GM19395 (cell line): ENCODE data around the gene PATJ.
"Not testable (repeated sequence)": the region's sequence is repeated elsewhere in the genome, so short reads cannot be mapped to it uniquely, and the experiment has no call there.

ENCODE experiments used
- ATAC-seq: cut with Tn5 transposase; IDR thresholded peaks from one replicate; pipeline ENCODE4 v1.9.1; 2021; ENCODE audit warnings: mild to moderate bottlenecking, moderate library complexity; ENCODE audit not compliant: unreplicated experiment

The PATJ gene, protein sequence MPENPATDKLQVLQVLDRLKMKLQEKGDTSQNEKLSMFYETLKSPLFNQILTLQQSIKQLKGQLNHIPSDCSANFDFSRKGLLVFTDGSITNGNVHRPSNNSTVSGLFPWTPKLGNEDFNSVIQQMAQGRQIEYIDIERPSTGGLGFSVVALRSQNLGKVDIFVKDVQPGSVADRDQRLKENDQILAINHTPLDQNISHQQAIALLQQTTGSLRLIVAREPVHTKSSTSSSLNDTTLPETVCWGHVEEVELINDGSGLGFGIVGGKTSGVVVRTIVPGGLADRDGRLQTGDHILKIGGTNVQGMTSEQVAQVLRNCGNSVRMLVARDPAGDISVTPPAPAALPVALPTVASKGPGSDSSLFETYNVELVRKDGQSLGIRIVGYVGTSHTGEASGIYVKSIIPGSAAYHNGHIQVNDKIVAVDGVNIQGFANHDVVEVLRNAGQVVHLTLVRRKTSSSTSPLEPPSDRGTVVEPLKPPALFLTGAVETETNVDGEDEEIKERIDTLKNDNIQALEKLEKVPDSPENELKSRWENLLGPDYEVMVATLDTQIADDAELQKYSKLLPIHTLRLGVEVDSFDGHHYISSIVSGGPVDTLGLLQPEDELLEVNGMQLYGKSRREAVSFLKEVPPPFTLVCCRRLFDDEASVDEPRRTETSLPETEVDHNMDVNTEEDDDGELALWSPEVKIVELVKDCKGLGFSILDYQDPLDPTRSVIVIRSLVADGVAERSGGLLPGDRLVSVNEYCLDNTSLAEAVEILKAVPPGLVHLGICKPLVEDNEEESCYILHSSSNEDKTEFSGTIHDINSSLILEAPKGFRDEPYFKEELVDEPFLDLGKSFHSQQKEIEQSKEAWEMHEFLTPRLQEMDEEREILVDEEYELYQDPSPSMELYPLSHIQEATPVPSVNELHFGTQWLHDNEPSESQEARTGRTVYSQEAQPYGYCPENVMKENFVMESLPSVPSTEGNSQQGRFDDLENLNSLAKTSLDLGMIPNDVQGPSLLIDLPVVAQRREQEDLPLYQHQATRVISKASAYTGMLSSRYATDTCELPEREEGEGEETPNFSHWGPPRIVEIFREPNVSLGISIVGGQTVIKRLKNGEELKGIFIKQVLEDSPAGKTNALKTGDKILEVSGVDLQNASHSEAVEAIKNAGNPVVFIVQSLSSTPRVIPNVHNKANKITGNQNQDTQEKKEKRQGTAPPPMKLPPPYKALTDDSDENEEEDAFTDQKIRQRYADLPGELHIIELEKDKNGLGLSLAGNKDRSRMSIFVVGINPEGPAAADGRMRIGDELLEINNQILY (N-terminal part only)

DNA sequence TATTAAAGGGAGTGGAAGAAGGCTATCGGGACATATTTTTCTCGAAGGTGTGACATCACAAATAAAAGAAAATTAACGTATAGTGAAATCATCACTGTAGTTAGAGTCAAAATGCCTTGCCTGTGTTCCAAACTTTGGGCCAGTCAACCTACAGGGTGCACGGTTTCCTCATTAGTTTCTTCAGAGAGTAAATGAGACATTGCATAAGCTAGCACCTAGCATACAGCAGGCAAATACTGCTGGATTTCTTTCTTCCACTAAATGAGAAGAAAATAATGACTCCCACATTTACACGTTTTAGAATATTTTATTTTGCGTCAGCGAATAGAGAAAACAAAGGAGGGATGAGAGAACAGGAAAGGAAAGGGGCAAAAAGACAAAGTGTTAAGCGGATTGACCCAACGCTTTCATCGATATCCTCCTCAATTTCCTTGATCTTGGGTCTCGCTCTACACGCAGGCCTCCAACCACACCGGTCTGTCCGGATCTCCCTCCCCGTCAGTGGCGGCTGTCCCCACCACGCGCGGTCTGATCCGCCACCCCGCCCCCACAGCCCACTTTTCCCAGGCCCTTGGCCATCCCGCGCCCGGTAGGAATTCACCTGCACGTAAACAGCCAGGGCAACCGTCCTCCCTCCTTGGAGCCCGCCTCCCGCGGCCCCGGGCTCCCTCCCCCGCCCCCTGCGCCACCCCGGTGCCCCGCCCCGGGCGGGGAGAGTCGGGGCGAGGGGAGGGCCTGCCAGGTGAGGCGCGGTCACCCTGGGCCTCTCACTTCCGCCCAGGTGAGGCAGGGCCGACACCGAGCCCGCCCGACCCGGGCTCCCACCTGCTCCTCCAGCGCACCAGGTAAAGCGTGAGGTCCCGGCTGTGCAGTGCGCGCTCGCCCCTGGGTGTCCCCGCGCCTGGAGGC, at the start of gene PATJ:
TSS of gene PATJ (plus strand) at position 770 of the 909 bp plus-strand sequence. CDS start 20,413 bp downstream, outside the sequence.
- peak; percentile 84 for ATAC-seq

DNA sequence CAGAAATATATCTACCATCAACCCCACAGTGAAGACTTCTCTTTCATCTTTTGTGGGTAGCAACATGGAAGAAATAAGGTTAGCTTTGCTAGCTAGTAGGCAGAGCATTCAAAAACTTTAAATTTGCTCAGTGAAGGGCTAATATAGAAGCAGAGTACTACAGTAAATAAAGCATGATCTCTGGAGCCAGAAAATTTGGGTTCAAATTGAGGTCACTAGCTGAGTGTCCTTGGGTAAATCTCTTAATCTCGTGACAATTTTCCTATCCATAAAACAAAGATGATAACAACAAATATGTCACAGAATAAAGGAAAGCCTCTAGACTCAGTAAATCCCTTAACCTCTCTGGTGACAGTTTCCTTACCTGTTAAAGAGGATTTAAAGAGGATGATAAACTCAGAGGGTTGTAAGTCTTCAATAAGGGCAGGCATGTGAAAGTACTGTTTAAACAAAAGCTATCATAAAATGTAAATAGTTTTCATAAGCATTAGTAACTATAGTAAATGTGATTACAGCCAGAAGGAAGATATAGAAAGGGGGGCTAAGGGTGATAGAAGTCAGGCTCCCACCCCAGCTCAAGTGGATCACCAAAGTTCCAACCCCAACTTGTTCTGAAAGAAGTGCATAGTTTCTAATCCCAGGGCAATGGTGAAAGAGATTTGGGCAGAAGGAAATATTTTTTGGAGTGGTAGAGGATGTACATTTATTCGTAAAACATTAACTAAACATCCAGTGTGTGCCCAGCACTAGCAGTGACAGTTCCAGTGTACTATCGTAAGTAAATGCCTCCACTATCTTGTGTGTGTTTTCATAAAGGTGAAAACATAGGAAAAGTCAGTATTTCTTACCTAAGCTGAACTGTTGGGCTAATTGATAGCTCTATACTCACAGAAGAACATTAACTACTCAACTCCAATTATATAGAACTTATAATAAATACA, 42.1 kb upstream of the PATJ start:
- no peak for ATAC-seq

- no peak for ATAC-seq
These were observed 33.0 kb upstream of the PATJ start for GRCh38 chr1:61708953-61709907.

DNA sequence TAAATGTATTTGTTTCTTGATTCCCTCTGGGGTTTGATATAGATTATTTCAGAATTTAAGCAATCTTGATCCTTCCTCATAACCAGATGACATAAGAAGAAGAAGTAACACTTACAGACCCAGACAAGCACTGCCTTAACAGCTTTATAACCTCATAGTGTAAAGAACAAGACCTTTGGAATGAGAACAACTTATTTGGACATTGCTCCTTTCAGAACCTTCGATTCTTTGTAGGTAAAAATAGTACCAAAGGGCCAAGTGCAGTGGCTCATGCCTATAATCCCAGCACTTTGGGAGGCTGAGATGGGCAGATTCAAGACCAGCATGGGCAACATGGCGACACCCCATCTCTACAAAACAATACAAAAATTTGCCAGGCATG, 32.4 kb upstream of the PATJ start:
- ATAC-seq, result no peak

DNA sequence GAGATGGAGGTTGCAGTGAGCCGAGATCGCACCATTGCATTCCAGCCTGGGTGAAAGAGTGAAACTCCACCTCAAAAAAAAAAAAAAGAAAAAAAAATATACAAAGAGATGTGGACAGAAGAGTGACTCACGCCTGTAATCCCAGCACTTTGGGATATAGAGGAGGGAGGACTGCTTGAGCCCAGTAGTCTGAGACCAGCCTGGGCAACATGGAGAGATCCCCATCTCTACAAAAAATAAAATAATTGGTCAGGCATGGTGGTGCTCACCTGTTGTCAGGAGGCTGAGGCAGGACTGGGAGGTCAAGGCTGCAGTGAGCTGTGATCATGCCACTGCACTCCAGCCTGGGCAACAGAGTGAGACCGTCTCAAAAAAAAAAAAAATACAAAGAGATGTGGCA, 31.0 kb upstream of the PATJ start:
- not testable (repeated sequence) for ATAC-seq

DNA sequence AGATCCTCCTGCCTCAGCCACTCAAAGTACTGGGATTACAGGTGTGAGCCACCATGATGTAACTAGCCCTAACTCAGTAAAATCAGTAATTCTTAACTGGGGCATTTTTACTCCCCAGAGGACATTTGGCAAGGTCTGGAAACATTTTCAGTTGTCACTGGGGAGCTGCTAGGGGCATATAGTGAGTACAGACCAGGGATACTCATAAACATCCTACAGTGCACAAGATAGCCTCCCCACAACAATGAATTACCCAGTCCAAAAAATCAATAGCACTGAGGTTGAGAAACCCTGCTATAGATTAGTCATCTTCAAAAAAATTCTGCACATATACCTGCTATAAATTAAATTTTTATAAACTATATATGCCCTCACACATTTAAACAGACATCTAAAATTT, 30.3 kb upstream of the PATJ start:
- ATAC-seq, result no peak

DNA sequence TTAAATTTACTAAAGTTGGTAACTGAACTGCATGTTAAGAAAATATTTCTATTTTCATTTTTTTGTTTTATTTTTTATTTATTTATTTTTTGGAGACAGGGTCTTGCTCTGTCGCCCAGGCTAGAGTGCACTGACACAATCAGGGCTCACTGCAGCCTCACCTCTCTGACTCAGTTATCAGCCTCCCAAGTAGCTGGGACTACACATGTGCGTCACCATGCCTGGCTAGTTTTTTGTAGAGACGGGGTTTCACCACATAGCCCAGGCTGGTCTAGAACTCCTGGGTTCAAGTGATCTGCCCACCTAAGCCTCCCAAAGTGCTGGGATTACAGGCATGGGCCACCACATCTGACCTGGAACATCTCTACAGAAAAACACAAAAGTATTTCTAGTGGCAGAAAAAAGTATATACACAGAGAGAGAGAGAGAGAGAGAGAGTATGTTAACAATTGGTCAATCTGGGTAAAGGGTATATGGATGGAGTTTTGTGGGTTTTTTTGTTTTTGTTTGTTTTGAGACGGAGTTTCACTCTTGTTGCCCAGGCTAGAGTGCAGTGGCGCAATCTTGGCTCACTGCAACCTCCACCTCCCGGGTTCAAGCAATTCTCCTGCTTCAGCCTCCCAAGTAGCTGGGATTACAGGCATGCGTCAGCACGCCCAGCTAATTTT, 23.1 kb upstream of the PATJ start:
- not testable (repeated sequence) for ATAC-seq

DNA sequence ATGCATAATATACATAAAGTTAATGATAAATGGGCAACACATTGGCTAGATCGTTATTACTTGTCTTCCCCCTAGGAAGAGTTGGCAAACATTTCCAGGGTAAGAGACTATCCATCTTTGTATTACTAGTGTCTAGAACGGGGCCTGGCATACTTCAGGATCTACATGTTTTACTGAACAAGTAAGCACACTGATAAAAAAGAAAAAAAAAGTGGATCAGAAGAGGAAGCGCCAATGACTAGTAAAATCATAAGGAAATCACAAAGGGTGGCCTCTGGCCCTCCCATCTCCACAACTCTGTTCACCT, 17.8 kb upstream of the PATJ start:
- ATAC-seq, result no peak

DNA sequence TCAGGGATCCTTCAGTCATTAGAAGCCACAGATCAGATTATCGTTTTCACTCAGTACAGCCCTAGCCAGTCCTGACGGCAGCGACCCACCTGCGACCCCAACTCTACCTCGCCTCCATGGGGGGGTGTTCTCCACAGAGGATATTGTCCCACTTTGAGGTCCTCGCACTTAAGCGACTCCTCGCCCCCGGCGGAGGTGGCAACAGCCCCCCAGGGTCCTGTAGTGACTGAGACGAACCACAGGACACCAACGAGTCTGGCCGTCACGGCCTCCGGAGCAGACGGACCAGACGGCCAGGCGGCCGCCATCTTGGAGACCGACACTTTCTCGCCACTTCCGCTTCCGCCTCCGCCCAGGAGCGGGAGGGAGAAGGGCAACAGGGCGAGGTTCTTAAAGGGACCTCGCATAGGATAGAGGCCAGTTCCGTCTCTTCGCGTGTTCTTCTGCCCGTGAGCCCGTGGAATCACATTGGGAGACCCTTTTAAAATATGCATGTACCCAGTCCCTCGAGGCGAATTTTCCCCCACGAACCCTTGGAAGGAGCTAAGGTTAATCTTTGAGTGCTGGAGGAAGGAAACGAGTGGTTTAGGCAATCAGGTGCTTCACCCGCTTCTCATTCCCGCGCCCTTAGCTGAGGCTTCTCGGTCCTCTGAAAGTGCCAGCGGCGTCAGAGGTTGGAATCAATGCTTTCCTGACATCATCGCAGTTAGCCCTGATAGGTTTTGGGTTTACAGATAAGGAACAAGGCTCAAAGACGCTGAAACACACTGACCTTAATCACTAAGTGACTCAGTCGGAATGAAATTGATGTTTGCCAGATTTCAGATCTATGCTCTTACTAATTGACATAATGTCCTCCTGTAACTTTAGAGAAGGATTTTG, 17.2 kb upstream of the PATJ start, which contains the start of gene TM2D1:
TSS of gene TM2D1 (minus strand) at position 329 of the 882 bp plus-strand sequence. CDS start at position 308, 21 bp downstream.
- peak; percentile 99 for ATAC-seq

- ATAC-seq, result no peak
These were observed 14.7 kb upstream of the PATJ start for GRCh38 chr1:61727544-61727943.

DNA sequence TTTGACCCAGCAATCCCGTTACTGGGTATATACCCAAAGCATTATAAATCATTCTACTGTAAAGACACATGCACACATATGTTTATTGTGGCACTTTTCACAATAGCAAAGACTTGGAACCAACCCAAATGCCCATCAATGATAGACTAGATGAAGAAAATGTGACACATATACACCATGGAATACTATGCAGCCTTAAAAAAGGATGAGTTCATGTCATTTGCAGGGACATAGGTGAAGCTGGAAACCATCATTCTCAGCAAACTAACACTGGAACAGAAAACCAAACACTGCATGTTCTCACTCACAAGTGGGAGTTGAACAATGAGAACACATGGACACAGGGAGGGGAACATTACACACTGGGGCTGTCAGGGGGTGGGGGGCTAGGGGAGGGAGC, 11.6 kb upstream of the PATJ start:
- not testable (repeated sequence) for ATAC-seq

GRCh38 chr1:61732726-61733125, 9.6 kb upstream of the PATJ start:
- no peak for ATAC-seq

- ATAC-seq, result no peak
These were observed 1.3 kb upstream of the PATJ start for GRCh38 chr1:61740751-61741700.

DNA sequence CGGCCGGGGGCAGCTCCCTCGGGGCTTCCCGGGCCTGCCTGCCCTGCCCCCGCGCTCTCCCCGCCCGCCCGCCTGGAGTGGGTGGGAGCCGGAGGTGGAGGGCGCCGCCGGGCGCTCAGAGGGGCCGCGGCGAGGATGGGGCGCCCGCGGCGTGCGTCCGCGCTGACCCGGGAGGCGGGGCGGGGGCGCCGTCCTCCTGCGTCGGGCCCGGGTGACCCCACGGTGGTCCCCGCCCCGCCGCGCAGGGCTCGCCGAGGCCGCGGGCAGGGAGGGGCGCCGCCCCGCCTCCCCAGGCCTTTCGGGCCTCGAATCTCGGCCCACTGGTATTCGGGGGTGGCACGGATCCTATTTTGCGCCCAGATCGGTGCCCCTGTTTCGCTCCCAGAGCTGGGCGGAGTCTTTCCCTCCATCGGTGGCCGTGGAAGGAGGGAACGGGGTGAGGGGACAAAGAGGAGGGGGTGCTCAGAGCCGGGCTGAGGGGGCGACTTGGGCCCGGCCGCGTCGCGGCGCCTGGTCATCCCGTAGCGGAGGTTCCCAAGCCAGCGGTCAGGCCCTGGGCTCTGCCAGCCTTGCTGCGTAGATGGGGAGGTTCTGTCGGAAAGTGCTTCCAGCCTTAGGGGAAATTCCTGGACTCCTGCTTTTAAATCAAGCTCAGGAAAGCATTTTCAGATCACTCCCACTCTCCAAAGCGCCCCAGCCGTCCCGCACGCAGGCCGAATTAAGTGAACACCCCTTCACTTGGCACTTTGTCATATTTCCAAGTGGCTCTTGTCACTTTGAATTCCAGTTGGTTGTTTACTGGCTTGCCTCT, 545 bp downstream of the PATJ start:
- peak; percentile 70 for ATAC-seq

DNA sequence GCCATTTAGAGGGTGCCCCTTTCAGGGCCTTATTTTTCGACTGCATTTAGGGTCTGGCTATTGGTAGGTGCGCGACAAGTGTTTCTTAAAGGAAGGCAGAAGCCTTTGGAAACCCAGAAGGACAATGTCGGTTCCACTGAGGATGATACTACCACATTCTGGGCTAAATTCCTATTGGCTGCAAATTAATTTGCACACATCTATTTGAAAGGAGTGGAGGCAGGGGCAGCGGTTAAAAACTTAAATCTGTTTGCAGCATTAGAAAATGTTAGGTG, 1.1 kb downstream of the PATJ start:
- ATAC-seq, result no peak
